ENCODE measurements around the gene LRRC61. TPM values are rescaled to one million over a fixed set of nuclear protein-coding genes. Genes with fewer than 3 reads are reported as not detected.

The LRRC61 gene
- total RNA-seq, 2 donors from 2014 or later, result 11.4 to 15.1 TPM

- no peak for TF ChIP-seq CTCF (IDR thresholded peaks at IDR 0.05)
- Histone ChIP-seq H3K36me3 (no peaks in the 10 kb centered on the region), H3K9ac (ENCODE audit: low read depth in 2 of 2, low read length in 2 of 2) (no peak overlapping the region), H3K9me3 (no peaks in the 10 kb centered on the region), H3K4me1 (no peaks in the 10 kb centered on the region), H3K27me3 (no peaks in the 10 kb centered on the region), H3K27ac (no peak overlapping the region), H3K4me3 (no peak overlapping the region)
- intact Hi-C loops (cut with DNase I), result no loop called here
- DNase-seq, result no peak
These were observed 37.4 kb downstream of the LRRC61 start for GRCh38 chr7:150360363-150361058.

GRCh38 chr7:150361402-150361801 is 38.2 kb downstream of the LRRC61 start:
- Histone ChIP-seq H3K4me3 (no peak overlapping the region), H3K27me3 (no peaks in the 10 kb centered on the region), H3K9ac (ENCODE audit: low read depth in 2 of 2, low read length in 2 of 2) (no peak overlapping the region), H3K9me3 (no peaks in the 10 kb centered on the region), H3K4me1 (no peaks in the 10 kb centered on the region), H3K36me3 (no peaks in the 10 kb centered on the region), H3K27ac (no peak overlapping the region)
- intact Hi-C loops (cut with DNase I), result no loop called here
- DNase-seq, result no peak
- no peak for TF ChIP-seq CTCF (IDR thresholded peaks at IDR 0.05)

GRCh38 chr7:150361807-150362621 is 38.9 kb downstream of the LRRC61 start:
- no peak overlapping the region for H3K27ac ChIP-seq
- no peak for DNase-seq
- no peaks in the 10 kb centered on the region for H3K9me3 ChIP-seq
- H3K9ac ChIP-seq (ENCODE audit: low read depth in 2 of 2, low read length in 2 of 2), result no peak overlapping the region
- H3K36me3 ChIP-seq, result no peaks in the 10 kb centered on the region
- no peaks in the 10 kb centered on the region for H3K4me1 ChIP-seq
- no peak overlapping the region for H3K4me3 ChIP-seq
- no peak for TF ChIP-seq CTCF (IDR thresholded peaks at IDR 0.05)
- intact Hi-C loops (cut with DNase I), result no loop called here
- no peaks in the 10 kb centered on the region for H3K27me3 ChIP-seq

- Histone ChIP-seq H3K9ac (ENCODE audit: low read depth in 2 of 2, low read length in 2 of 2) (no peak overlapping the region), H3K4me1 (no peaks in the 10 kb centered on the region), H3K4me3 (no peak overlapping the region), H3K36me3 (no peaks in the 10 kb centered on the region), H3K27ac (no peak overlapping the region), H3K9me3 (no peaks in the 10 kb centered on the region), H3K27me3 (no peaks in the 10 kb centered on the region)
- no peak for TF ChIP-seq CTCF (IDR thresholded peaks at IDR 0.05)
- intact Hi-C loops (cut with DNase I), result no loop called here
- no peak for DNase-seq
These were observed 40.2 kb downstream of the LRRC61 start for GRCh38 chr7:150363370-150363769.

GRCh38 chr7:150363872-150364271 is 40.7 kb downstream of the LRRC61 start:
- intact Hi-C loops (cut with DNase I), result no loop called here
- Histone ChIP-seq H3K9ac (ENCODE audit: low read depth in 2 of 2, low read length in 2 of 2) (no peak overlapping the region), H3K27me3 (no peaks in the 10 kb centered on the region), H3K4me3 (no peak overlapping the region), H3K27ac (no peak overlapping the region), H3K4me1 (no peaks in the 10 kb centered on the region), H3K9me3 (no peaks in the 10 kb centered on the region), H3K36me3 (no peaks in the 10 kb centered on the region)
- DNase-seq, result no peak
- no peak for TF ChIP-seq CTCF (IDR thresholded peaks at IDR 0.05)

Measured in colonic mucosa (tissue), 4 donors.